H9 (cell line): ENCODE data around the gene FXYD7. TPM values are rescaled to one million over a fixed set of nuclear protein-coding genes. Genes with fewer than 3 reads are reported as not detected.

ENCODE experiments used
- DNase-seq: peaks from one replicate; pipeline ENCODE4 v3.0.0-alpha.2; 2017
- H2AFZ ChIP-seq: one replicate; pipeline ENCODE4 v1.6.1; 2013; ENCODE audit warnings: mild to moderate bottlenecking, low read length, control low read depth, moderate library complexity
- H2AK5ac ChIP-seq: 2 replicates; pipeline ENCODE4 v1.6.1; 2013; ENCODE audit warnings: low read length, control low read depth, mixed read lengths; ENCODE audit not compliant: insufficient read length
- H2BK120ac ChIP-seq: one replicate; pipeline ENCODE4 v1.6.1; 2013; ENCODE audit warnings: low read depth, mild to moderate bottlenecking, low read length, control low read depth, inconsistent platforms; ENCODE audit not compliant: poor library complexity, severe bottlenecking
- H2BK12ac ChIP-seq: 2 replicates; pipeline ENCODE4 v1.6.1; 2013; ENCODE audit warnings: low read length, control low read depth, mixed read lengths, low read depth; ENCODE audit not compliant: insufficient read length
- H2BK15ac ChIP-seq: 2 replicates; pipeline ENCODE4 v1.6.1; 2013; ENCODE audit warnings: low read depth, low read length, control low read depth
- H2BK20ac ChIP-seq: one replicate; pipeline ENCODE4 v1.6.1; 2013; ENCODE audit warnings: low read depth, mild to moderate bottlenecking, low read length, control low read depth, inconsistent platforms; ENCODE audit not compliant: poor library complexity, severe bottlenecking
- H2BK5ac ChIP-seq: 2 replicates; pipeline ENCODE4 v1.6.1; 2013; ENCODE audit warnings: low read length, control low read depth, mixed read lengths; ENCODE audit not compliant: insufficient read length
- H3K14ac ChIP-seq: 2 replicates; pipeline ENCODE4 v1.6.1; 2013; ENCODE audit warnings: low read length, control low read depth; ENCODE audit not compliant: insufficient read depth
- H3K18ac ChIP-seq: 2 replicates; pipeline ENCODE4 v1.6.1; 2013; ENCODE audit warnings: low read depth, mild to moderate bottlenecking, mixed read lengths, low read length, control low read depth; ENCODE audit not compliant: insufficient read length
- H3K23ac ChIP-seq: 2 replicates; pipeline ENCODE4 v1.6.1; 2013; ENCODE audit warnings: low read length, control low read depth, mixed read lengths, low read depth; ENCODE audit not compliant: insufficient read length
- H3K23me2 ChIP-seq: 2 replicates; pipeline ENCODE4 v1.6.1; 2013; ENCODE audit warnings: low read depth, mild to moderate bottlenecking, mixed read lengths, low read length, control low read depth; ENCODE audit not compliant: insufficient read length, poor library complexity, severe bottlenecking
- H3K27ac ChIP-seq: 2 replicates; pipeline ENCODE4 v1.5.1; 2013; ENCODE audit warnings: low read length, control low read depth, mixed read lengths, low read depth; ENCODE audit not compliant: insufficient read length
- H3K27me3 ChIP-seq: 2 replicates; pipeline ENCODE4 v1.6.1; 2013; ENCODE audit warnings: low read length, control low read depth, inconsistent platforms; ENCODE audit not compliant: insufficient read depth
- H3K4ac ChIP-seq: 2 replicates; pipeline ENCODE4 v1.6.1; 2013; ENCODE audit warnings: low read depth, mild to moderate bottlenecking, control low read depth, inconsistent platforms, low read length, moderate library complexity
- H3K4me1 ChIP-seq: 2 replicates; pipeline ENCODE4 v1.6.1; 2013; ENCODE audit warnings: low read length, control low read depth, inconsistent platforms; ENCODE audit not compliant: insufficient read depth
- H3K4me2 ChIP-seq: 2 replicates; pipeline ENCODE4 v1.6.1; 2013; ENCODE audit warnings: low read length, control low read depth, mixed read lengths; ENCODE audit not compliant: insufficient read length, insufficient read depth
- H3K56ac ChIP-seq: 2 replicates; pipeline ENCODE4 v1.6.1; 2013; ENCODE audit warnings: low read depth, mild to moderate bottlenecking, mixed read lengths, low read length, control low read depth; ENCODE audit not compliant: insufficient read length
- H3K79me1 ChIP-seq: 2 replicates; pipeline ENCODE4 v1.6.1; 2013; ENCODE audit warnings: low read depth, mild to moderate bottlenecking, moderate library complexity, low read length, control low read depth, inconsistent platforms; ENCODE audit not compliant: insufficient read depth, poor library complexity, severe bottlenecking
- H3K79me2 ChIP-seq: 2 replicates; pipeline ENCODE4 v1.6.1; 2013; ENCODE audit warnings: low read length, control low read depth, inconsistent platforms; ENCODE audit not compliant: insufficient read depth
- H3K9ac ChIP-seq: 2 replicates; pipeline ENCODE4 v1.6.1; 2013; ENCODE audit warnings: low read length, control low read depth, mixed read lengths; ENCODE audit not compliant: insufficient read length; ENCODE audit errors: extremely low read depth
- H3K9me3 ChIP-seq: one replicate; pipeline ENCODE4 v1.6.1; 2013; ENCODE audit warnings: low read depth, low read length, inconsistent platforms; ENCODE audit not compliant: control insufficient read depth
- H3T11ph ChIP-seq: one replicate; pipeline ENCODE4 v1.6.1; 2013; ENCODE audit warnings: mild to moderate bottlenecking, low read length, control low read depth, inconsistent platforms
- H4K20me1 ChIP-seq: one replicate; pipeline ENCODE4 v1.6.1; 2013; ENCODE audit not compliant: control insufficient read depth, insufficient read length, insufficient read depth
- H4K5ac ChIP-seq: 2 replicates; pipeline ENCODE4 v1.6.1; 2013; ENCODE audit warnings: low read depth, mild to moderate bottlenecking, mixed read lengths, low read length, control low read depth; ENCODE audit not compliant: insufficient read length
- H4K8ac ChIP-seq: replicated peaks from 2 replicates; pipeline ENCODE4 v1.6.1; 2013; ENCODE audit warnings: low read length, control low read depth, mixed read lengths, low read depth; ENCODE audit not compliant: insufficient read length
- H4K91ac ChIP-seq: 2 replicates; pipeline ENCODE4 v1.6.1; 2013; ENCODE audit warnings: low read depth, mild to moderate bottlenecking, moderate library complexity, mixed read lengths, low read length, control low read depth; ENCODE audit not compliant: insufficient read length
- H3K27ac Mint-ChIP-seq, 3 experiments: 2 replicates in 2 of 3; 3 replicates in 1 of 3; pipeline ENCODE4 v1.8.0; 2020 to 2021; ENCODE audit warnings: mixed read lengths in 3 of 3, mild to moderate bottlenecking in 1 of 3, moderate library complexity in 1 of 3
- H3K27me3 Mint-ChIP-seq: 2 replicates; pipeline ENCODE4 v1.8.0; 2021; ENCODE audit warnings: low read depth, mild to moderate bottlenecking, moderate library complexity, mixed read lengths
- H3K36me3 Mint-ChIP-seq, 3 experiments: 2 replicates in 2 of 3; 3 replicates in 1 of 3; pipeline ENCODE4 v1.8.0; 2020 to 2021; ENCODE audit warnings: low read depth in 3 of 3, mixed read lengths in 3 of 3; ENCODE audit not compliant: insufficient read depth in 1 of 3
- H3K4me1 Mint-ChIP-seq, 2 experiments: 2 replicates each; pipeline ENCODE4 v1.8.0; 2020; ENCODE audit warnings: mixed read lengths in 2 of 2
- H3K4me3 Mint-ChIP-seq, 2 experiments: 2 replicates in 1 of 2; 3 replicates in 1 of 2; pipeline ENCODE4 v1.8.0; 2020 to 2021; ENCODE audit warnings: mild to moderate bottlenecking in 2 of 2, mixed read lengths in 2 of 2, moderate library complexity in 1 of 2
- H3K9me3 Mint-ChIP-seq, 2 experiments: 2 replicates in 1 of 2; 3 replicates in 1 of 2; pipeline ENCODE4 v1.8.0; 2020; ENCODE audit warnings: mild to moderate bottlenecking in 2 of 2, mixed read lengths in 2 of 2, moderate library complexity in 1 of 2
- CTCF ChIP-seq: fragments of 200-600 bp; sonication (generic); conservative IDR thresholded peaks from 3 replicates; pipeline ENCODE4 v1.8.0; 2021; ENCODE audit warnings: antibody characterized with exemption, mild to moderate bottlenecking
- WGBS: extraction: QIAGEN DNeasy Blood & Tissue Kit; methylation state at CpG from one replicate; pipeline ENCODE4 v1.1.7; 2013; ENCODE audit warnings: missing lambda C conversion rate, low lambda C conversion rate, mixed read lengths; ENCODE audit not compliant: insufficient read length; ENCODE audit errors: extremely low coverage; 5-methylcytosine and 5-hydroxymethylcytosine counted together
- total RNA-seq: library from RNA; stranded (reverse); gene quantifications from 2 replicates; pipeline ENCODE4 v1.2.1, GENCODE V29; 2021

Gene FXYD7
- total RNA-seq, 1 experiment from 2014 or later, result 9.0 TPM

GRCh38 chr19:35144259-35144599 lies 1.2 kb downstream of the FXYD7 start:
- no peak overlapping the region for H2BK5ac ChIP-seq
- H4K5ac ChIP-seq, result no peak overlapping the region
- H2BK12ac ChIP-seq, result no peak overlapping the region
- H3K27ac Mint-ChIP-seq, result no peak overlapping the region
- H3K27ac ChIP-seq, result no peak overlapping the region
- no peak overlapping the region for H2AFZ ChIP-seq
- no peak overlapping the region for H3T11ph ChIP-seq
- no peak overlapping the region for H3K4ac ChIP-seq
- H4K91ac ChIP-seq, result no peak overlapping the region
- no peak overlapping the region for H2BK15ac ChIP-seq
- H4K8ac ChIP-seq, result no peak overlapping the region
- peak overlapping the region in 1 of 2 experiments; percentile 63; a peak in 3 of 5 replicates for H3K4me3 Mint-ChIP-seq
- H3K4me1 Mint-ChIP-seq, result peaks cover 36 to 45% of the 10 kb centered on the region in 2 experiments
- no peak overlapping the region for H2BK20ac ChIP-seq
- H3K23ac ChIP-seq, result no peak overlapping the region
- peaks cover 3 to 10% (median 5%) of the 10 kb centered on the region in 3 experiments; a peak in 4 of 7 replicates for H3K36me3 Mint-ChIP-seq
- peak overlapping the region; percentile 16 for H3K4me2 ChIP-seq
- no peaks in the 10 kb centered on the region for H4K20me1 ChIP-seq
- H2AK5ac ChIP-seq, result no peak overlapping the region
- H3K79me1 ChIP-seq, result no peaks in the 10 kb centered on the region
- H3K9ac ChIP-seq, result no peak overlapping the region
- WGBS, result no CpG with 5 or more reads among the region's 6 CpGs
- H3K9me3 ChIP-seq, result no peaks in the 10 kb centered on the region
- no peaks in the 10 kb centered on the region; the same call in 1 of the 2 replicates for H3K27me3 ChIP-seq
- H3K9me3 Mint-ChIP-seq, result no peaks in the 10 kb centered on the region
- H2BK120ac ChIP-seq, result no peak overlapping the region
- H3K4me1 ChIP-seq, result peaks cover 2% of the 10 kb centered on the region; the same call in 1 of the 2 replicates
- H3K18ac ChIP-seq, result no peak overlapping the region
- DNase-seq, result no peak
- H3K27me3 Mint-ChIP-seq, result peaks cover 41% of the 10 kb centered on the region
- peaks cover 24% of the 10 kb centered on the region for H3K23me2 ChIP-seq
- H3K56ac ChIP-seq, result no peak overlapping the region
- TF ChIP-seq CTCF, result no peak
- no peaks in the 10 kb centered on the region for H3K79me2 ChIP-seq
- H3K14ac ChIP-seq, result no peak overlapping the region
